Lung (tissue), 12 donors: ENCODE measurements around the gene SNAP25. TPM values are rescaled to one million over a fixed set of nuclear protein-coding genes. Genes with fewer than 3 reads are reported as not detected.

ENCODE experiments used
- ATAC-seq: fragments of 200-7000 bp; cut with Tn5 transposase; one replicate; pipeline ENCODE4 v1.9.1; 2020; ENCODE audit warnings: moderate number of reproducible peaks; ENCODE audit not compliant: insufficient read depth, low FRiP score
- DNase-seq, 3 donors: peaks; one replicate each; pipeline ENCODE4 v3.0.0-alpha.2; 2013 to 2017
- H3K27ac ChIP-seq, 2 donors: one replicate each; pipeline ENCODE4 v1.5.1; 2013; ENCODE audit warnings: mild to moderate bottlenecking in 2 of 2, moderate library complexity in 2 of 2, control low read depth in 1 of 2, inconsistent platforms in 1 of 2, low read depth in 1 of 2, low read length in 1 of 2
- H3K27me3 ChIP-seq, 3 donors: one replicate each; pipeline ENCODE4 v1.5.1; 2013; ENCODE audit warnings: low read length in 2 of 3; ENCODE audit not compliant: control insufficient read depth in 3 of 3, insufficient read depth in 3 of 3
- H3K36me3 ChIP-seq, 4 donors: one replicate each; pipeline ENCODE4 v1.5.1; 2013; ENCODE audit warnings: low read length in 4 of 4, mild to moderate bottlenecking in 1 of 4, moderate library complexity in 1 of 4; ENCODE audit not compliant: control insufficient read depth in 4 of 4, insufficient read depth in 4 of 4
- H3K4me1 ChIP-seq, 5 donors: one replicate each; pipeline ENCODE4 v1.5.1; 2013; ENCODE audit warnings: low read length in 5 of 5, mild to moderate bottlenecking in 2 of 5, moderate library complexity in 1 of 5; ENCODE audit not compliant: control insufficient read depth in 5 of 5, insufficient read depth in 5 of 5
- H3K4me3 ChIP-seq: one replicate; pipeline ENCODE4 v1.5.1; 2013; ENCODE audit warnings: mild to moderate bottlenecking, control low read depth, moderate library complexity
- H3K9ac ChIP-seq, 2 donors: one replicate each; pipeline ENCODE4 v1.5.1; 2013; ENCODE audit warnings: low read length in 2 of 2, control low read depth in 1 of 2; ENCODE audit not compliant: insufficient read depth in 1 of 2
- H3K9me3 ChIP-seq, 4 donors: one replicate each; pipeline ENCODE4 v1.5.1; 2013; ENCODE audit warnings: low read length in 3 of 4, mild to moderate bottlenecking in 1 of 4, moderate library complexity in 1 of 4; ENCODE audit not compliant: control insufficient read depth in 4 of 4, insufficient read depth in 3 of 4
- WGBS, 2 donors: extraction: QIAGEN DNeasy Blood & Tissue Kit; methylation state at CpG; one replicate each; pipeline ENCODE4 v1.1.7; 2013; 5-methylcytosine and 5-hydroxymethylcytosine counted together
- polyA plus RNA-seq, 2 donors: library from polyadenylated mRNA; stranded (reverse); fragments of 200-250 nt; gene quantifications; one replicate each; pipeline ENCODE4 v1.2.1, GENCODE V29; 2013
- total RNA-seq, 2 donors: library from RNA; depleted of rRNA in 1 of 2; stranded (reverse); fragments of >200 nt in 1 of 2; gene quantifications; one replicate each; pipeline ENCODE4 v1.2.1, GENCODE V29; 2014 to 2021
- TF ChIP-seq, protein P1 (sequence below): IDR thresholded peaks from 2 replicates; pipeline ENCODE4 v1.5.1; 2012; ENCODE audit warnings: mild to moderate bottlenecking; ENCODE audit errors: control extremely low read depth, extremely low read depth
- donor health status: control.
- donor health status: control.
- donor health status: Bipolar disorder and iron deficiency.
- donor health status: healthy.
- donor health status: DM: yes; HTN: yes; CAD: no.

SNAP25 gene
- total and polyA plus RNA-seq, 4 donors, result 0.14 to 5.4 (median 0.85) TPM

DNA sequence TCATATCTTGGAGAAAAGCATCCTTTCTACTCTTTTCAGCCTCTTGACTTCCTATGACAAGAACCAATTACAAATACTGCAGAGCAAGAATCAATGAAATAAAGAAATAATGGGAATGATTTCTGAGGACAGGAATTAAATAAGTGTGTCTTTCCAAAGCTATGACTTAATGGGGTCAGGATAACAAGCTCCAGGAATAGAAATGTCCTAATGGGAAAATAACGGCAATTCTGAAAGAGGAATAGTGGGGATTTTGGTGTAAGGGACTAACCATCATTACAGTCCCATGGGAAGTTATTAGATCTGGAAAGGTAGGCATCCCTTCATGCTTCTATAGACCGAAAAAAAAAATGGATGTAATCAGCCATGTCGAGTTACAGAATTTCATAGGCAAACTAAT lies 28.2 kb upstream of the SNAP25 start:
- ATAC-seq, result no peak
- WGBS, 2 donors, result 83 to 91% methylated on average over 3 of the region's 3 CpGs

DNA sequence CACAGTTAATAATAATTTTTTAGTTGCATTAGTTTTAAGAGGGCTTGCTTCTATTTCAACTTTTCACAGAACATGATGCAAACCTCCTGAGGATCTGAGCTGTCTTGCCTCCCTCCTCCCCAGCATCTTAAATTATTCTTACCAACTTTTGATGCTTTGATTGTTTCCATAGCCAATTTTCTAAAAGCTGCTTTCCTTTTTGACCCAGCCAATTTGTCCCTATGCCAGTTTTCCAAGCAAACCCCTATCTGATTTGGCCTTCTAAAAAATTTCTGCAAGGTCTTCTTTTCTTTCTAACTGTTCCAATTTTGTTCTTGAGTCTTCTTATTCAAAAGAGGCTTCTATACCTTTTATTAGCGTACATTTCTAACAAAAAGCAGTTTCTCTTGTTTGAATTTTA lies 26.5 kb upstream of the SNAP25 start:
- peak in 2 of 3 donors; percentile 64 to 83 for DNase-seq
- H3K9me3 ChIP-seq, result peaks cover 0 to 11% (median 1%) of the 10 kb centered on the region in 4 donors
- H3K4me1 ChIP-seq, result peaks cover 0 to 18% (median 0%) of the 10 kb centered on the region in 5 donors
- ATAC-seq, result no peak
- no peak overlapping the region for H3K9ac ChIP-seq
- H3K4me3 ChIP-seq, result no peak overlapping the region
- H3K27me3 ChIP-seq, result no peaks in the 10 kb centered on the region
- no peak overlapping the region for H3K27ac ChIP-seq
- 1 to 49% methylated on average over 1 of the region's 1 CpG for WGBS, 2 donors
- no peaks in the 10 kb centered on the region for H3K36me3 ChIP-seq
- TF ChIP-seq, protein P1, sequence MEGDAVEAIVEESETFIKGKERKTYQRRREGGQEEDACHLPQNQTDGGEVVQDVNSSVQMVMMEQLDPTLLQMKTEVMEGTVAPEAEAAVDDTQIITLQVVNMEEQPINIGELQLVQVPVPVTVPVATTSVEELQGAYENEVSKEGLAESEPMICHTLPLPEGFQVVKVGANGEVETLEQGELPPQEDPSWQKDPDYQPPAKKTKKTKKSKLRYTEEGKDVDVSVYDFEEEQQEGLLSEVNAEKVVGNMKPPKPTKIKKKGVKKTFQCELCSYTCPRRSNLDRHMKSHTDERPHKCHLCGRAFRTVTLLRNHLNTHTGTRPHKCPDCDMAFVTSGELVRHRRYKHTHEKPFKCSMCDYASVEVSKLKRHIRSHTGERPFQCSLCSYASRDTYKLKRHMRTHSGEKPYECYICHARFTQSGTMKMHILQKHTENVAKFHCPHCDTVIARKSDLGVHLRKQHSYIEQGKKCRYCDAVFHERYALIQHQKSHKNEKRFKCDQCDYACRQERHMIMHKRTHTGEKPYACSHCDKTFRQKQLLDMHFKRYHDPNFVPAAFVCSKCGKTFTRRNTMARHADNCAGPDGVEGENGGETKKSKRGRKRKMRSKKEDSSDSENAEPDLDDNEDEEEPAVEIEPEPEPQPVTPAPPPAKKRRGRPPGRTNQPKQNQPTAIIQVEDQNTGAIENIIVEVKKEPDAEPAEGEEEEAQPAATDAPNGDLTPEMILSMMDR, result no peak

More for the DNA sequence above, 28.2 kb upstream of the SNAP25 start:
- TF ChIP-seq, protein P1, result no peak
- H3K9me3 ChIP-seq, result peaks cover 0 to 11% (median 7%) of the 10 kb centered on the region in 4 donors
- no peak overlapping the region for H3K4me3 ChIP-seq
- no peaks in the 10 kb centered on the region for H3K36me3 ChIP-seq
- H3K4me1 ChIP-seq, result peaks cover 0 to 18% (median 1%) of the 10 kb centered on the region in 5 donors
- no peak for DNase-seq
- H3K27me3 ChIP-seq, result no peaks in the 10 kb centered on the region
- no peak overlapping the region for H3K27ac ChIP-seq
- no peak overlapping the region for H3K9ac ChIP-seq

DNA sequence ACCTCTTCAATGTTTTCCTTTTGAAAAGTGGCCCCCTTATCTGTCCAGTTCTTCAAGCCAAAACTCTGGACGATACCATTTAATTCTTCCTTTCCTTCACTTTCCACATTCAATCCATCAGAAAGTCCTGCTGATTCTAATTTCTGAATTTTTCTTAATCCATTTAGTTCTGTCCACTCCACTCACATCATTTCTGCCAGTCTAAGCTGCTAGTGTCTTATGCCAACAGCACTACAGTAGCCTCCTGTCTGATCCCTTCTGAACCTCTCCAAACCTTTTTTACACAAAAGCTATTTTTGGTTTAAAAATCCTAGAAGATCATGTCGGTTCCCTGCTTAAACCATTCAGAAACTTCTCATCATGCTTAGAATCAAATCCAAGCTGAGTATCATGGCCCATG lies 24.5 kb upstream of the SNAP25 start:
- WGBS, 2 donors, result 88 to 92% methylated on average over 2 of the region's 2 CpGs

More for the DNA sequence above, 24.5 kb upstream of the SNAP25 start:
- Histone ChIP-seq H3K4me1 (peaks cover 0 to 18% (median 0%) of the 10 kb centered on the region in 5 donors), H3K27ac (no peak overlapping the region), H3K9me3 (peaks cover 0 to 5% (median 0%) of the 10 kb centered on the region in 4 donors), H3K9ac (no peak overlapping the region), H3K27me3 (no peaks in the 10 kb centered on the region), H3K36me3 (no peaks in the 10 kb centered on the region), H3K4me3 (no peak overlapping the region)
- TF ChIP-seq, protein P1, result no peak
- ATAC-seq (no peak), DNase-seq (no peak)
